Stimulated activated memory B cell treated with anti-CD40 and anti-IgM and Interleukin-4, amounts not matched to agents 10 μg/mL and 1 μg/mL and 100 μg/mL, for 72 hours (primary cell): Measurements from ENCODE around the gene ATP1A2.

Experiments used
- ATAC-seq: fragments of 150-1000 bp; cut with Tn5 transposase; 2 replicates; pipeline ENCODE4 v1.10.0; 2021
- H3K27ac Mint-ChIP-seq: one replicate; pipeline ENCODE4 v1.8.0; 2022; ENCODE audit warnings: mild to moderate bottlenecking, mixed read lengths
- H3K27me3 Mint-ChIP-seq: one replicate; pipeline ENCODE4 v1.8.0; 2022; ENCODE audit warnings: mixed read lengths
- H3K36me3 Mint-ChIP-seq: one replicate; pipeline ENCODE4 v1.8.0; 2022; ENCODE audit warnings: mixed read lengths
- H3K4me1 Mint-ChIP-seq: one replicate; pipeline ENCODE4 v1.8.0; 2022; ENCODE audit warnings: mixed read lengths
- H3K4me3 Mint-ChIP-seq: one replicate; pipeline ENCODE4 v1.8.0; 2022; ENCODE audit warnings: mild to moderate bottlenecking, moderate library complexity, mixed read lengths
- H3K9me3 Mint-ChIP-seq: one replicate; pipeline ENCODE4 v1.8.0; 2022; ENCODE audit warnings: mixed read lengths

ATP1A2 gene

GRCh38 chr1:160081261-160081936 lies 34.2 kb upstream of the ATP1A2 start, which contains the start of gene KCNJ9:
Gene KCNJ9, plus strand, starts transcription at chr1:160081538. Its CDS starts 2,493 bp downstream, at chr1:160084031.
- no peak for ATAC-seq
- no peak within 1 kb of the TSS for H3K27ac Mint-ChIP-seq
- H3K4me1 Mint-ChIP-seq = peaks cover 18% of the 10 kb centered on the region
- H3K36me3 Mint-ChIP-seq = no peaks in the 10 kb centered on the region
- H3K27me3 Mint-ChIP-seq = peaks cover 49% of the 10 kb centered on the region
- no peak within 1 kb of the TSS for H3K4me3 Mint-ChIP-seq
- H3K9me3 Mint-ChIP-seq = no peaks in the 10 kb centered on the region

DNA sequence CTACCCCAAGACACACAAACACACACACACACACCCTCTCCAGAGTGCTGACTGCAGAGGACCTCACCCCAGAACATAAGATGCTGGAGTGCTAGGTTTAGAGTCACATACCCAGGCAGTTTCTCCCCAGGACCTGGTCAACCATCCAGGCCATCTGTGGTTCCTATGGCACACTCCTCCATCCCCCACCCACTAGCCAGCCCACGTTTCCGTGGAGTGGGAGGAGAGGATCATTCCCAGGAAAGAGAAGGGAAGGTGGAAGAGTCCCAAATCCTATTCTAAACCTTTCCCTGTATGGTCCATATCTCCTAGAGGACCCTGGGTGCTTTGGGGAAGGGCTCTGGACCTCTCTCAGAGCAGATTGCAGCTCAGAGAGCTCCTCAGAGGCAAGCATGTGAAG lies 33.1 kb upstream of the ATP1A2 start:
- ATAC-seq = no peak
- no peaks in the 10 kb centered on the region for H3K9me3 Mint-ChIP-seq
- H3K36me3 Mint-ChIP-seq = peaks cover 10% of the 10 kb centered on the region
- peak overlapping the region; percentile 15 for H3K4me3 Mint-ChIP-seq
- H3K4me1 Mint-ChIP-seq = peaks cover 18% of the 10 kb centered on the region
- no peak overlapping the region for H3K27ac Mint-ChIP-seq
- peaks cover 49% of the 10 kb centered on the region for H3K27me3 Mint-ChIP-seq

- ATAC-seq = no peak
- H3K4me3 Mint-ChIP-seq = peak overlapping the region; percentile 15
- peaks cover 10% of the 10 kb centered on the region for H3K36me3 Mint-ChIP-seq
- no peaks in the 10 kb centered on the region for H3K9me3 Mint-ChIP-seq
- H3K27me3 Mint-ChIP-seq = peaks cover 49% of the 10 kb centered on the region
- H3K27ac Mint-ChIP-seq = no peak overlapping the region
- peaks cover 18% of the 10 kb centered on the region for H3K4me1 Mint-ChIP-seq
These were observed 32.6 kb upstream of the ATP1A2 start for GRCh38 chr1:160082926-160083325.

DNA sequence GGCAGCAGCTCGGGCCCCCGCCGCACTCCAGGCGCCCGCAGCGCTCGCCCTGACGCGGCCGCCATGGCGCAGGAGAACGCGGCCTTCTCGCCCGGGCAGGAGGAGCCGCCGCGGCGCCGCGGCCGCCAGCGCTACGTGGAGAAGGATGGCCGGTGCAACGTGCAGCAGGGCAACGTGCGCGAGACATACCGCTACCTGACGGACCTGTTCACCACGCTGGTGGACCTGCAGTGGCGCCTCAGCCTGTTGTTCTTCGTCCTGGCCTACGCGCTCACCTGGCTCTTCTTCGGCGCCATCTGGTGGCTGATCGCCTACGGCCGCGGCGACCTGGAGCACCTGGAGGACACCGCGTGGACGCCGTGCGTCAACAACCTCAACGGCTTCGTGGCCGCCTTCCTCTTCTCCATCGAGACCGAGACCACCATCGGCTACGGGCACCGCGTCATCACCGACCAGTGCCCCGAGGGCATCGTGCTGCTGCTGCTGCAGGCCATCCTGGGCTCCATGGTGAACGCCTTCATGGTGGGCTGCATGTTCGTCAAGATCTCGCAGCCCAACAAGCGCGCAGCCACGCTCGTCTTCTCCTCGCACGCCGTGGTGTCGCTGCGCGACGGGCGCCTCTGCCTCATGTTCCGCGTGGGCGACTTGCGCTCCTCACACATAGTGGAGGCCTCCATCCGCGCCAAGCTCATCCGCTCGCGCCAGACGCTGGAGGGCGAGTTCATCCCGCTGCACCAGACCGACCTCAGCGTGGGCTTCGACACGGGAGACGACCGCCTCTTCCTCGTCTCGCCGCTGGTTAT lies 31.4 kb upstream of the ATP1A2 start:
- ATAC-seq = peak; percentile 76
- Mint-ChIP-seq H3K27me3 (peaks cover 39% of the 10 kb centered on the region), H3K27ac (no peak overlapping the region), H3K4me3 (peak overlapping the region; percentile 54), H3K36me3 (peaks cover 23% of the 10 kb centered on the region), H3K4me1 (peaks cover 18% of the 10 kb centered on the region), H3K9me3 (no peaks in the 10 kb centered on the region)

DNA sequence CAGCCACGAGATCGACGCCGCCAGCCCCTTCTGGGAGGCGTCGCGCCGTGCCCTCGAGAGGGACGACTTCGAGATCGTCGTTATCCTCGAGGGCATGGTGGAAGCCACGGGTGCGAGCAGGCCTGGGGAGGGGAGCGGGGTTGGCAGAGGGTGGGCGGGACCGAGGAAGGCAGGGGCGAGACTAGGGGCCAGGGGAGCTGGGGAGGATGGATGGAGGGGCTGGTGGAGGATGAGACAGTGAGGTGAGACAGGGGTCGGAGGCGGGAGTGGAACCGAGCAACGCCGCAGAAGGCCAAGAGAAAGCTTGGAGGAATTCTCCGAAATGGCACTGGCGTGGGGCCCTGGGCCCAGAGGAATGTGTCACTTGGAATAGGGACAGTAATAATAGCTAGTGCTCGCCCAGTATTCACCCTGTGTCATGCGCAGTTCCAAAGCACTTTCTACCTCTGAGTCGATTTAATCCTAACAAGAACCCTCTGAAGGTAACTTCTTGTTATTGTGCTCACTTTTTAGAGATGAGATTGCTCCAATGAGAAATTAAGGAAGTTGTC lies 30.7 kb upstream of the ATP1A2 start:
- Mint-ChIP-seq H3K4me1 (peaks cover 18% of the 10 kb centered on the region), H3K9me3 (no peaks in the 10 kb centered on the region), H3K27me3 (peaks cover 33% of the 10 kb centered on the region), H3K27ac (no peak overlapping the region), H3K4me3 (no peak overlapping the region), H3K36me3 (peaks cover 26% of the 10 kb centered on the region)
- ATAC-seq = no peak

- ATAC-seq = peak; percentile 56
- Mint-ChIP-seq H3K4me3 (no peak overlapping the region), H3K27me3 (peaks cover 24% of the 10 kb centered on the region), H3K36me3 (peaks cover 31% of the 10 kb centered on the region), H3K27ac (no peak overlapping the region), H3K4me1 (peaks cover 18% of the 10 kb centered on the region), H3K9me3 (no peaks in the 10 kb centered on the region)
These were observed 29.7 kb upstream of the ATP1A2 start for GRCh38 chr1:160085686-160086455.

DNA sequence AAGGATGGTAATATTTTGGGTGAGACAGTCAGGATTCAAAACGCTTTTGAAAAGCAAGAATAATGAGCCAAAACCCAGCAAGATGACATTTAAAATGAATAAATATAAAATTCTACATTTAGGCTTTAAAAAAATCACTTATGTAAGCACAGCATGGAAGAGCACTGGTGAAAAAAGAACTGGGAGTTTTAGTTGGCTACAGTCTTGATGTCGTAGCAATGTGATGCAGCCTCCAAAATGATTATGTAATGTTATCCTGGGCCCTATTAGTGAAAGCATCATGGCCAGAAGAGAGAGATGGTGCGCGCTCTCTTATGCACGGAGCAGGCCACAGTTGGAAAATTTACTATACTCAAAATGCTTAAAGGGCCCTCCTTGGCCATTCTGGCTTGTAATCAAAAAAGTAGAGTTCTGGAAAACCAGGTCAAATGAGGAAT lies 29.1 kb upstream of the ATP1A2 start:
- Mint-ChIP-seq H3K4me1 (peaks cover 13% of the 10 kb centered on the region), H3K27ac (no peak overlapping the region), H3K9me3 (no peaks in the 10 kb centered on the region), H3K27me3 (peaks cover 18% of the 10 kb centered on the region), H3K4me3 (no peak overlapping the region), H3K36me3 (peaks cover 33% of the 10 kb centered on the region)
- ATAC-seq = no peak

DNA sequence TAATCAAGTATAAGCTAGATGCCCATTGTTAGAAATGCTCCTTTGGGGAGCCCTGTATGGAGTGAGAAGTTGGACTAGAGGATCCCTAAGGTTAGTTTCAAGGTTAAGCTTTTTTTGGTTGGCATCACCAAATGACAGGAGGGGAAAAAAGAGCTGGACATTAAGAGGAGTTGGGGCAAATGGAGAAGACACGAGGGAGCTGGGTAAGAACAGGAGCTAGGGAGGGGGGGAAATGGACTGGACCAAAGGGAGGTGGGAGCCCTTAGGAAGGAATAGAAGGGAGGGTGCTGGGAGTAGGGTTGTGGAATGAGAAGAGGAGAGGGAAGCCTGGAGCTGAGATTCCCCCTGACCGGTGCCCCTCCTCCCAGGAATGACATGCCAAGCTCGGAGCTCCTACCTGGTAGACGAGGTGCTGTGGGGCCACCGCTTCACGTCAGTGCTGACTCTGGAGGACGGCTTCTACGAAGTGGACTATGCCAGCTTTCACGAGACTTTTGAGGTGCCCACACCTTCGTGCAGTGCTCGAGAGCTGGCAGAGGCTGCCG lies 28.4 kb upstream of the ATP1A2 start:
- Mint-ChIP-seq H3K4me1 (peaks cover 12% of the 10 kb centered on the region), H3K4me3 (no peak overlapping the region), H3K27ac (no peak overlapping the region), H3K27me3 (peaks cover 11% of the 10 kb centered on the region), H3K36me3 (peaks cover 38% of the 10 kb centered on the region), H3K9me3 (no peaks in the 10 kb centered on the region)
- no peak for ATAC-seq

- peaks cover 6% of the 10 kb centered on the region for H3K4me1 Mint-ChIP-seq
- no peaks in the 10 kb centered on the region for H3K9me3 Mint-ChIP-seq
- no peak overlapping the region for H3K4me3 Mint-ChIP-seq
- H3K27me3 Mint-ChIP-seq = no peaks in the 10 kb centered on the region
- no peak for ATAC-seq
- H3K36me3 Mint-ChIP-seq = peaks cover 60% of the 10 kb centered on the region
- H3K27ac Mint-ChIP-seq = no peak overlapping the region
These were observed 25.7 kb upstream of the ATP1A2 start for GRCh38 chr1:160089883-160090282.

DNA sequence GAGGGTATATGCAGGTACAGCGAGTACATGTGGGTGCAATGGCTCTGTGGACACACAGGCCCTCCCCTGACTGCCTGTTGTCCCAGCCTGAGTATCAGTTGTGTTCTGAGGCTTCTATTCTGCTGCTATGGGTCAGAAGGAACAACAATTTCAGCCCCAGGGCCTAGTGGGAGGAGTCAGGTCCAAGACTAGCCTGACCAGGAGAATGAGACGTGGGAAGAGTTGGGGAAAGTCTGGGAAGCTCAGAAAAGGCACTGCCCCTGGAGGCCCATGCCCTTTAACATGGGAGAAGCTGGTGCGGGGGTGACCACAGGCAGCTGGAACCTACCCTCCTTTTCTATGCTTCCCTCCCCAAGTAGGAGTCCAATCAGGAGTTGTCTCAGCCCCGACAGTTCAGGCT lies 24.8 kb upstream of the ATP1A2 start:
- H3K9me3 Mint-ChIP-seq = no peaks in the 10 kb centered on the region
- H3K27ac Mint-ChIP-seq = no peak overlapping the region
- H3K4me3 Mint-ChIP-seq = no peak overlapping the region
- peaks cover 3% of the 10 kb centered on the region for H3K4me1 Mint-ChIP-seq
- no peak for ATAC-seq
- no peaks in the 10 kb centered on the region for H3K27me3 Mint-ChIP-seq
- peaks cover 60% of the 10 kb centered on the region for H3K36me3 Mint-ChIP-seq

GRCh38 chr1:160091666-160092223 lies 23.8 kb upstream of the ATP1A2 start:
- Mint-ChIP-seq H3K4me3 (no peak overlapping the region), H3K36me3 (peaks cover 57% of the 10 kb centered on the region), H3K9me3 (no peaks in the 10 kb centered on the region)

DNA sequence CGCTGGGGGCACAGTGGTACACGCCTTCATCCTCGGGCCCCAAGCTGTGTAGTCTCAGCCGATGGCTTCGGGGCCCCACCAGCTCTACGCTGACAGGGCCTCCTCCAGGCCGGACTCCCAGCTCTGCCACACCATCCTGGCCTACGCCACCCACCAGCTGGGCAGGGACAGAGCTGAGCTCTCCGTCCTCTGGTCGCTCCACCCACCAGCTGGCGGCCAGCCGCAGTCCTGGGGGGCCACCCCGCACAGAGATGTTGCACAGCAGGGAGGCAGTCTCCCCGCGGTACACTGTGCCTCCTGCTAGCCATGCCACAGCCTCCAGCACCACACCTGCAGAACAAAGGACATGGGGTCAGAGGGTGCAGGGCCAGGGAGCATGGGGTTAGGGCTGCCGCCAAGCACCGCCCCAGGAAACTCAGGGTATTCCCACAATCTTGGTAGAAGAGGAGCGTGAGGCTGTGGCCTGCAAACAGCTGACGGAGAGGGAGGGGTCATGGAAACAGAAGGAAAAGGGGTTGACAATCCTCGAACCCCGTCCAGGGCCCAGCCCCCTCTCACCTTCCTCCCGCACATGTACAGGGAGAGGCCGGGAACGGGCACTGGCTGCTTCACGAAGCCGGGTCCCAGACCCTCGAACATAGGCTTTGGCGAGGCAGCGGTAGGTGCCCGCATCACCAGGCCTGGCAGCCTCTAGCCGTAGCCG lies 23.0 kb upstream of the ATP1A2 start:
- peaks cover 20% of the 10 kb centered on the region for H3K4me1 Mint-ChIP-seq
- no peak overlapping the region for H3K27ac Mint-ChIP-seq
- H3K27me3 Mint-ChIP-seq = no peaks in the 10 kb centered on the region
- H3K9me3 Mint-ChIP-seq = no peaks in the 10 kb centered on the region
- no peak overlapping the region for H3K4me3 Mint-ChIP-seq
- no peak for ATAC-seq
- H3K36me3 Mint-ChIP-seq = peaks cover 50% of the 10 kb centered on the region

More at GRCh38 chr1:160091666-160092223, 23.8 kb upstream of the ATP1A2 start:
- peaks cover 12% of the 10 kb centered on the region for H3K4me1 Mint-ChIP-seq
- no peaks in the 10 kb centered on the region for H3K27me3 Mint-ChIP-seq
- H3K27ac Mint-ChIP-seq = no peak overlapping the region
- ATAC-seq = no peak

- no peak overlapping the region for H3K27ac Mint-ChIP-seq
- no peak overlapping the region for H3K4me3 Mint-ChIP-seq
- peaks cover 25% of the 10 kb centered on the region for H3K4me1 Mint-ChIP-seq
- ATAC-seq = no peak
- H3K9me3 Mint-ChIP-seq = no peaks in the 10 kb centered on the region
- peaks cover 49% of the 10 kb centered on the region for H3K36me3 Mint-ChIP-seq
- no peaks in the 10 kb centered on the region for H3K27me3 Mint-ChIP-seq
These were observed 22.5 kb upstream of the ATP1A2 start for GRCh38 chr1:160093069-160093395.

DNA sequence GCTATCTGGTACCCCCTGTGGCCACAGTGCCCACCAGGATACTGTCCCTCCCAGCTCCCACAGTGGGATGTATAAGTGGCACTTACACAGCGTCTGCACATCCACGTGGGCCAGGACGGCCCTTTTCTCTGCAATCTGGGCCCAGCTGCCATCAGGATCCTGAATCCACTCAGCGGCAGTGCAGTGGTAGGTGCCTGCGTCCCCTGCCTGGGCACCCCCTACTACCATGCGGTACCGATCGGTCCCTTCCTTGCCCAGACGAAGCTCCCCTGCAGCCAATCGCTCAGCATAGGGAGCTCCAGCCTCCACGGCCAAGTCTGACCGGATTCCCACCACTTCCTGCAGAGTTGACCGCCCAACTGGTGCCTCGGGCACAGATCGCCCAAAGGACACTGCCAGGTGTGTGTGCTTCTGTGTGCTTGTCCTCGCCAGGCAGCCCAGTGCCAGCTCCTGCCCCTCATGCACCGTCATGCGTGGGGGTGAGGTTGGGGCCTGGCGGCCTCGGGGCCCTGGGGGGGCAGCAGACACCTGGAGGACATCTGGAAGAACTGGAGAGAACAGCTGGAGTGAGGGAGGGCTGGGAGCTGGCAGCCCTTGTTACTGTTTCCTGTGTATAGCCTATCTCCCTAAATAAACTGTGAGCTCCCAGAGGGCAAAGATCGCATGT lies 21.8 kb upstream of the ATP1A2 start:
- H3K27ac Mint-ChIP-seq = no peak overlapping the region
- H3K27me3 Mint-ChIP-seq = no peaks in the 10 kb centered on the region
- H3K4me1 Mint-ChIP-seq = peaks cover 25% of the 10 kb centered on the region
- H3K4me3 Mint-ChIP-seq = no peak overlapping the region
- no peaks in the 10 kb centered on the region for H3K9me3 Mint-ChIP-seq
- peaks cover 41% of the 10 kb centered on the region for H3K36me3 Mint-ChIP-seq
- ATAC-seq = no peak
